HCT116 (cell line): Measurements from ENCODE around the gene ESR2. TPM values are rescaled to one million over a fixed set of nuclear protein-coding genes. Genes with fewer than 3 reads are reported as not detected.

Source experiments
- ATAC-seq: fragments of 200-7000 bp; cut with Tn5 transposase; 2 replicates; pipeline ENCODE4 v1.9.1; 2020; ENCODE audit warnings: mild to moderate bottlenecking, moderate library complexity
- BruUV-seq: library from RNA; stranded (reverse); fragments of 400-500 nt; replicated peaks from 2 replicates; lab custom pipeline; 2021; lab: Mats Ljungman, UMichigan
- CTCF ChIA-PET: fragments of 300-600 bp; sonication (Branson Sonifier 250); formaldehyde crosslinking; loops from one replicate; lab custom pipeline; 2021; ENCODE audit warnings: antibody characterized with exemption; lab: Charles Lee
- POLR2A ChIA-PET: fragments of 300-600, 350-600 bp; sonication (Branson Sonifier 250); formaldehyde crosslinking; loops from one replicate; lab custom pipeline; 2021; ENCODE audit warnings: antibody characterized with exemption; lab: Charles Lee
- RAD21 ChIA-PET, 2 experiments: fragments of 300-600 bp; sonication (Branson Sonifier 250); formaldehyde crosslinking; loops; one replicate each; lab custom pipeline; 2023; ENCODE audit warnings: low total read pairs in 2 of 2; ENCODE audit not compliant: uncharacterized antibody in 2 of 2, unreplicated experiment in 2 of 2, low non-redundant PET in 1 of 2; lab: Charles Lee
- DNase-seq: peaks from one replicate; pipeline ENCODE4 v3.0.0-alpha.2; 2010; ENCODE audit warnings: low read depth, low spot score
- H2AFZ ChIP-seq: fragments of 200-600 bp; shearing (Covaris generic), sonication (generic); 2 replicates; pipeline ENCODE4 v1.6.1; 2017; ENCODE audit warnings: low read depth, mixed run types, mixed read lengths, antibody characterized with exemption, low read length; ENCODE audit not compliant: poor library complexity, severe bottlenecking
- H3K27ac ChIP-seq: 2 replicates; pipeline ENCODE4 v1.5.1; 2012; ENCODE audit warnings: low read depth, low read length
- H3K27me3 ChIP-seq: fragments of 200-600 bp; sonication (generic); 2 replicates; pipeline ENCODE4 v1.6.1; 2016; ENCODE audit warnings: mixed run types, low read length, mixed read lengths; ENCODE audit not compliant: insufficient read depth
- H3K36me3 ChIP-seq, 2 experiments: fragments of 200-500 bp in 1 of 2; fragments of 200-600 bp in 1 of 2; sonication (Bioruptor generic) in 1 of 2; sonication (generic) in 1 of 2; 2 replicates each; pipeline versions ENCODE4 v1.5.1 to v1.6.1; 2014 to 2016; ENCODE audit warnings: low read length in 2 of 2, inconsistent platforms in 1 of 2, mixed read lengths in 1 of 2, mixed run types in 1 of 2; ENCODE audit not compliant: insufficient read depth in 2 of 2, control insufficient read depth in 1 of 2
- H3K4me1 ChIP-seq, 2 experiments: fragments of 200-600 bp in 1 of 2; sonication (generic) in 1 of 2; 2 replicates each; pipeline versions ENCODE4 v1.5.1 to v1.6.1; 2012 to 2017; ENCODE audit warnings: low read length in 2 of 2, inconsistent platforms in 1 of 2, mild to moderate bottlenecking in 1 of 2, mixed read lengths in 1 of 2, mixed run types in 1 of 2, moderate library complexity in 1 of 2; ENCODE audit not compliant: insufficient read depth in 2 of 2, control insufficient read depth in 1 of 2
- H3K4me2 ChIP-seq: fragments of 200-600 bp; sonication (generic); 2 replicates; pipeline ENCODE4 v1.6.1; 2017; ENCODE audit warnings: mixed run types, low read length, mixed read lengths
- H3K4me3 ChIP-seq, 2 experiments: fragments of 200-600 bp in 1 of 2; sonication (generic) in 1 of 2; replicated peaks in 1 of 2; 2 replicates each; pipeline ENCODE4 v1.5.1; 2011 to 2016; ENCODE audit warnings: low read length in 2 of 2, control low read depth in 1 of 2, low read depth in 1 of 2, mild to moderate bottlenecking in 1 of 2, mixed read lengths in 1 of 2, mixed run types in 1 of 2
- H3K79me2 ChIP-seq: fragments of 200-600 bp; sonication (generic); 2 replicates; pipeline ENCODE4 v1.6.1; 2017; ENCODE audit warnings: mild to moderate bottlenecking, mixed run types, low read length, moderate library complexity, mixed read lengths; ENCODE audit not compliant: insufficient read depth
- H3K9ac ChIP-seq: fragments of 200-600 bp; sonication (generic); 2 replicates; pipeline ENCODE4 v1.6.1; 2016; ENCODE audit warnings: low read length, mixed read lengths
- H3K9me2 ChIP-seq: fragments of 200-600 bp; sonication (generic), shearing (Covaris generic); 2 replicates; pipeline ENCODE4 v1.6.1; 2017; ENCODE audit warnings: mixed run types, mild to moderate bottlenecking, moderate library complexity; ENCODE audit not compliant: insufficient read depth
- H3K9me3 ChIP-seq, 2 experiments: fragments of 200-500 bp in 1 of 2; fragments of 200-600 bp in 1 of 2; sonication (Bioruptor generic) in 1 of 2; sonication (generic) in 1 of 2; 2 replicates each; pipeline ENCODE4 v1.6.1; 2014 to 2017; ENCODE audit warnings: low read length in 2 of 2, mixed read lengths in 2 of 2, inconsistent platforms in 1 of 2, low read depth in 1 of 2, mild to moderate bottlenecking in 1 of 2, mixed run types in 1 of 2, moderate library complexity in 1 of 2; ENCODE audit not compliant: control insufficient read depth in 1 of 2, insufficient read depth in 1 of 2
- H4K20me1 ChIP-seq: fragments of 200-600 bp; sonication (generic), shearing (Covaris generic); 2 replicates; pipeline ENCODE4 v1.6.1; 2017; ENCODE audit warnings: mixed run types, mild to moderate bottlenecking, moderate library complexity; ENCODE audit not compliant: insufficient read depth
- CEBPB ChIP-seq: IDR thresholded peaks from 2 replicates; pipeline ENCODE4 v1.6.1; 2012; ENCODE audit warnings: low read depth
- JUND ChIP-seq: IDR thresholded peaks from 2 replicates; pipeline ENCODE4 v1.6.1; 2012
- POLR2AphosphoS5 ChIP-seq: IDR thresholded peaks from 2 replicates; pipeline ENCODE4 v1.6.1; 2011; ENCODE audit warnings: mild to moderate bottlenecking, low read depth, low read length, moderate library complexity
- RAD21 ChIP-seq: IDR thresholded peaks from 2 replicates; pipeline ENCODE4 v1.6.1; 2012; ENCODE audit warnings: low read depth, mild to moderate bottlenecking
- intact Hi-C: fragments of 100-400 bp; cut with micrococcal nuclease; formaldehyde crosslinking; loops from 2 replicates; pipeline ENCODE4 v1.10.0; 2022
- total RNA-seq: library from RNA; stranded (reverse); gene quantifications from one replicate; pipeline ENCODE4 v1.2.1, GENCODE V29; 2021; ENCODE audit not compliant: unreplicated experiment
- TF ChIP-seq, protein P1 (sequence below), 3 experiments: fragments of 200-600 bp in 1 of 3; sonication (generic) in 1 of 3; IDR thresholded peaks in 2 of 3; conservative IDR thresholded peaks in 1 of 3; 2 replicates each; pipeline ENCODE4 v1.5.1; 2012 to 2017; ENCODE audit warnings: low read depth in 2 of 3, low read length in 2 of 3, antibody characterized with exemption in 1 of 3, borderline replicate concordance in 1 of 3, control low read depth in 1 of 3, mild to moderate bottlenecking in 1 of 3, mixed read lengths in 1 of 3, mixed run types in 1 of 3, moderate library complexity in 1 of 3; ENCODE audit not compliant: insufficient read depth in 1 of 3
- TF ChIP-seq, protein P2 (sequence below): IDR thresholded peaks from 2 replicates; pipeline ENCODE4 v1.6.1; 2012

The ESR2 gene
- total RNA-seq, 1 experiment from 2014 or later, result 0.32 TPM

DNA sequence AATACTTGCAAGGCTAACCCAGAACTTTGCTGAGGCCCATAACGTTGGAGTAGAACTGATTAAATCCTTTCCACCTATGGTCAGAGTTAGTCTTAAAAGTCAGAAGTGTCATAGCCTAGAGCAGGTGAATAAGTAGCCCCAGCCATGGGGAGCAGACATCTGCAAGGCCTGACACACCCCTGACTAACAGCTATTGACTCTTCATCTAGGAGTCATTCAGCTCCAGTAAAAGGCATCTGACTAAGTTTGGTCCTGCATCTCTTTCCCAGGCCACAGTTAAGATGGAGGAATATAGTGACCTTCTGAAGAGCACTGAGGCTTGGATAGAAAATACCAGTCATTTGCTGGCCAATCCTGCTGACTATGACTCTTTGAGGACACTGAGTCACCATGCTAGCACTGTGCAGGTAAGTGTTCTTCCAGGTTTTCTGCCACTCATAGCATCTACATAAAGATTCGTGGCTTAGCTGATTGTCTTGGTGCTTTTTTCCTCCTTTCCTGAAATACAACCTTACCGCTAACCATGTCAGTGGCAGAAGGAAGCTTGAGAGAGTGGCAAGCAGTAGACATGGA, 212.9 kb downstream of the ESR2 start:
- Histone ChIP-seq H3K9me2 (no peaks in the 10 kb centered on the region), H3K27ac (no peak overlapping the region), H3K4me1 (no peaks in the 10 kb centered on the region), H3K9me3 (no peaks in the 10 kb centered on the region), H4K20me1 (no peaks in the 10 kb centered on the region), H3K4me3 (no peak overlapping the region), H3K27me3 (no peaks in the 10 kb centered on the region), H3K79me2 (no peaks in the 10 kb centered on the region), H3K36me3 (peaks cover 0 to 2% of the 10 kb centered on the region in 2 experiments; a peak in 1 of 4 replicates), H3K4me2 (no peak overlapping the region), H3K9ac (no peak overlapping the region), H2AFZ (no peak overlapping the region)
- intact Hi-C loops, result no loop called here
- DNase-seq, result no peak
- ChIA-PET CTCF (no interaction called here), POLR2A (no interaction called here), RAD21 (no interaction called here)
- ATAC-seq, result no peak
- TF ChIP-seq, protein P1, sequence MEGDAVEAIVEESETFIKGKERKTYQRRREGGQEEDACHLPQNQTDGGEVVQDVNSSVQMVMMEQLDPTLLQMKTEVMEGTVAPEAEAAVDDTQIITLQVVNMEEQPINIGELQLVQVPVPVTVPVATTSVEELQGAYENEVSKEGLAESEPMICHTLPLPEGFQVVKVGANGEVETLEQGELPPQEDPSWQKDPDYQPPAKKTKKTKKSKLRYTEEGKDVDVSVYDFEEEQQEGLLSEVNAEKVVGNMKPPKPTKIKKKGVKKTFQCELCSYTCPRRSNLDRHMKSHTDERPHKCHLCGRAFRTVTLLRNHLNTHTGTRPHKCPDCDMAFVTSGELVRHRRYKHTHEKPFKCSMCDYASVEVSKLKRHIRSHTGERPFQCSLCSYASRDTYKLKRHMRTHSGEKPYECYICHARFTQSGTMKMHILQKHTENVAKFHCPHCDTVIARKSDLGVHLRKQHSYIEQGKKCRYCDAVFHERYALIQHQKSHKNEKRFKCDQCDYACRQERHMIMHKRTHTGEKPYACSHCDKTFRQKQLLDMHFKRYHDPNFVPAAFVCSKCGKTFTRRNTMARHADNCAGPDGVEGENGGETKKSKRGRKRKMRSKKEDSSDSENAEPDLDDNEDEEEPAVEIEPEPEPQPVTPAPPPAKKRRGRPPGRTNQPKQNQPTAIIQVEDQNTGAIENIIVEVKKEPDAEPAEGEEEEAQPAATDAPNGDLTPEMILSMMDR (IDR thresholded peaks at IDR 0.05 in 2 of 3, conservative IDR thresholded peaks at IDR 0.05 in 1 of 3; ENCODE audit: borderline replicate concordance in 1 of 3, insufficient read depth in 1 of 3, low read depth in 2 of 3, low read length in 2 of 3), result no peak
- no TSS peak for BruUV-seq

DNA sequence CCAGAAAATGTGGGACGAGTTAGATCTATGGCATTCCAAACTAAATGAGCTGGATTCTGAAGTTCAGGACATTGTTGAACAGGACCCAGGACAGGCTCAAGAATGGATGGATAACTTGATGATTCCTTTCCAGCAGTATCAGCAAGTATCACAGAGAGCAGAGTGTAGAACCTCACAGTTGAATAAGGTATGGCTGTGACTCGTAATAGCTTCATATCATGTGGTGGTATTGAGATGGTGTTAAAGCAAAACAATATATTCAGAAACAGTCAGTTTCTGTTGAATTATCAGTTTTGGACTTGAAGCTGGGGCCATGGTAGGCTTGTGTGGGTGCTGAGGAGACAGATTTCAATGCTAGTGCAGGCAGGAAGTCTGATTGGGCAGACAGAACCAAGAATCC, 213.7 kb downstream of the ESR2 start:
- Histone ChIP-seq H4K20me1 (no peaks in the 10 kb centered on the region), H3K36me3 (peaks cover 0 to 2% of the 10 kb centered on the region in 2 experiments; a peak in 1 of 4 replicates), H3K79me2 (no peaks in the 10 kb centered on the region), H3K9ac (no peak overlapping the region), H3K9me2 (no peaks in the 10 kb centered on the region), H3K4me3 (no peak overlapping the region), H3K9me3 (no peaks in the 10 kb centered on the region), H3K27ac (no peak overlapping the region), H3K4me2 (no peak overlapping the region), H3K4me1 (no peaks in the 10 kb centered on the region), H2AFZ (no peak overlapping the region), H3K27me3 (no peaks in the 10 kb centered on the region)
- ChIA-PET POLR2A (no interaction called here), RAD21 (no interaction called here), CTCF (no interaction called here)
- DNase-seq (no peak), ATAC-seq (no peak)
- no TSS peak for BruUV-seq
- intact Hi-C loops, result no loop called here
- TF ChIP-seq POLR2AphosphoS5 (no peak), RAD21 (no peak), JUND (no peak), CEBPB (no peak)
- TF ChIP-seq, protein P2, sequence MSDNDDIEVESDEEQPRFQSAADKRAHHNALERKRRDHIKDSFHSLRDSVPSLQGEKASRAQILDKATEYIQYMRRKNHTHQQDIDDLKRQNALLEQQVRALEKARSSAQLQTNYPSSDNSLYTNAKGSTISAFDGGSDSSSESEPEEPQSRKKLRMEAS, result no peak
